Panc1 (cell line): ENCODE measurements around the gene SLC22A23. TPM values are rescaled to one million over a fixed set of nuclear protein-coding genes. Genes with fewer than 3 reads are reported as not detected.
A peak's percentile ranks its signal among the peaks of the same experiment; 100 is the strongest.

Source experiments
- ATAC-seq: fragments of 200-7000 bp; cut with Tn5 transposase; 2 replicates; pipeline ENCODE4 v1.9.1; 2020; ENCODE audit warnings: mild to moderate bottlenecking, moderate library complexity
- BruUV-seq: library from RNA; stranded (reverse); fragments of 400-500 nt; replicated peaks from 2 replicates; lab custom pipeline; 2021; lab: Mats Ljungman, UMichigan
- CTCF ChIA-PET: fragments of 300-600 bp; sonication (Branson Sonifier 250); formaldehyde crosslinking; loops from one replicate; lab custom pipeline; 2022; ENCODE audit warnings: antibody characterized with exemption; lab: Charles Lee
- POLR2A ChIA-PET: fragments of 300-600 bp; sonication (Branson Sonifier 250); formaldehyde crosslinking; loops from one replicate; lab custom pipeline; 2022; ENCODE audit warnings: antibody characterized with exemption; lab: Charles Lee
- DNase-seq: peaks from one replicate; pipeline ENCODE4 v3.0.0-alpha.2; 2010; ENCODE audit warnings: low read depth, low spot score
- H3K27ac ChIP-seq: 2 replicates; pipeline ENCODE4 v1.5.1; 2011; ENCODE audit warnings: mild to moderate bottlenecking, low read length, inconsistent platforms
- H3K27me3 ChIP-seq: fragments of 200-500 bp; sonication (Bioruptor generic); 2 replicates; pipeline ENCODE4 v1.6.0; 2014; ENCODE audit warnings: low read length, inconsistent platforms; ENCODE audit not compliant: control insufficient read depth, insufficient read depth
- H3K36me3 ChIP-seq: fragments of 200-500 bp; sonication (Bioruptor generic); 2 replicates; pipeline ENCODE4 v1.5.1; 2014; ENCODE audit warnings: inconsistent platforms, mild to moderate bottlenecking, low read length, moderate library complexity; ENCODE audit not compliant: control insufficient read depth, insufficient read depth
- H3K4me1 ChIP-seq: 2 replicates; pipeline ENCODE4 v1.5.1; 2011; ENCODE audit warnings: inconsistent platforms, mild to moderate bottlenecking, low read length, moderate library complexity; ENCODE audit not compliant: control insufficient read depth, insufficient read depth
- H3K4me3 ChIP-seq, 2 experiments: 2 replicates each; pipeline ENCODE4 v1.5.1; 2011 to 2012; ENCODE audit warnings: low read depth in 2 of 2, low read length in 2 of 2, mild to moderate bottlenecking in 2 of 2, inconsistent platforms in 1 of 2, moderate library complexity in 1 of 2
- H3K9me3 ChIP-seq: fragments of 200-500 bp; sonication (Bioruptor generic); 2 replicates; pipeline ENCODE4 v1.5.1; 2014; ENCODE audit warnings: low read depth, mild to moderate bottlenecking, inconsistent platforms, low read length, moderate library complexity; ENCODE audit not compliant: control insufficient read depth, insufficient read depth
- POLR2AphosphoS5 ChIP-seq: IDR thresholded peaks from 2 replicates; pipeline ENCODE4 v1.6.1; 2012; ENCODE audit warnings: mild to moderate bottlenecking, low read depth, low read length, moderate library complexity
- REST ChIP-seq, 2 experiments: IDR thresholded peaks; 2 replicates each; pipeline ENCODE4 v1.6.1; 2011 to 2012; ENCODE audit warnings: low read depth in 2 of 2, control low read depth in 1 of 2, low read length in 1 of 2, mild to moderate bottlenecking in 1 of 2, moderate library complexity in 1 of 2; ENCODE audit not compliant: insufficient read depth in 1 of 2
- SIN3A ChIP-seq: IDR thresholded peaks from 2 replicates; pipeline ENCODE4 v1.6.1; 2012; ENCODE audit warnings: low read depth, mild to moderate bottlenecking, low read length, moderate library complexity, borderline replicate concordance; ENCODE audit not compliant: insufficient read depth
- TCF7L2 ChIP-seq: IDR thresholded peaks from 2 replicates; pipeline ENCODE4 v1.6.1; 2011; ENCODE audit warnings: mild to moderate bottlenecking, low read depth, low read length, inconsistent platforms
- in situ Hi-C: cut with HindIII; loops from 2 replicates; pipeline ENCODE4 v1.10.0; 2016; ENCODE audit warnings: low sequenced_read_pairs, low pct_unique_long_range_greater_than_20kb
- intact Hi-C: fragments of 100-400 bp; cut with micrococcal nuclease; formaldehyde crosslinking; loops from one replicate; pipeline ENCODE4 v1.10.0; 2022; ENCODE audit not compliant: unreplicated experiment
- total RNA-seq: library from RNA; stranded (reverse); gene quantifications from one replicate; pipeline ENCODE4 v1.2.1, GENCODE V29; 2021; ENCODE audit not compliant: unreplicated experiment
- TF ChIP-seq, protein P1 (sequence below): fragments of 450-650 bp; IDR thresholded peaks from 2 replicates; pipeline ENCODE4 v1.5.1; 2017; ENCODE audit warnings: mild to moderate bottlenecking

The SLC22A23 gene
- total RNA-seq, 1 experiment from 2014 or later: 4.5 TPM

DNA sequence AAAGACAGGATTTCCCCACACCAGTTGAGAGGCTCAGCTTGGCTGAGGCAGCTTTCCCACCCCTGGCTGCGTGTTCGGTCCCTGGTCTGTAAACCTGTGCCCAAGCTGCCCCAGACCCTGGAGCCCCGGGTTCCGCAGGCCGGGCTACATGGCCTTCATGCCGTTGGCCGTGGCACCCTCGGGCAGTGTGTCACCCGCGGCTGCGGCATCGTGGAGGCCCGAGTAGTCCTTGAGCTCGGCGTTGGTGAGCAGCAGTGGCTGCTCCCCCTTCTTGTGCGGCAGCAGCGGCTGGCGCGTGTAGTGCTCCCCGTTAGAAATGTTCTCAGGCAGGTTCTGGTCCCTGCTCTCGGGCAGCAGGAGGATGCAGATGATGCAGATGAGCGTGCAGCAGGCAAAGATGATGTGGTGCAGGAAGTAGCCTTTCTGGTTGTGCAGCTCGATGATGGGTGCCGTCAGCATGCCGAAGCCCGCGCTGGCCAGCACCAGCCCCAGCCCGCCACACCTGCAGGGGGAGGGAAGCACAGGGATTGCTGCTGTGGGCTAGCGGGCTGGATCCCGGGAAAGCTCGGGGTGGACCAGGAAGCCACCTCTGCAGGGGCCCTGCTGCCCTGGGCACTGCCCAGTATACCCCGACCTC is 183.8 kb downstream of the SLC22A23 start:
- H3K36me3 ChIP-seq: peaks cover 4% of the 10 kb centered on the region; the same call in 1 of the 2 replicates
- H3K27ac ChIP-seq: no peak overlapping the region
- no peaks in the 10 kb centered on the region for H3K9me3 ChIP-seq
- intact Hi-C loops: no loop called here
- TF ChIP-seq POLR2AphosphoS5: no peak
- TF ChIP-seq TCF7L2: no peak
- no peak for TF ChIP-seq REST (IDR thresholded peaks at IDR 0.05; ENCODE audit: insufficient read depth in 1 of 2, low read depth in 2 of 2, low read length in 1 of 2)
- TF ChIP-seq SIN3A: no peak
- TF ChIP-seq, protein P1, sequence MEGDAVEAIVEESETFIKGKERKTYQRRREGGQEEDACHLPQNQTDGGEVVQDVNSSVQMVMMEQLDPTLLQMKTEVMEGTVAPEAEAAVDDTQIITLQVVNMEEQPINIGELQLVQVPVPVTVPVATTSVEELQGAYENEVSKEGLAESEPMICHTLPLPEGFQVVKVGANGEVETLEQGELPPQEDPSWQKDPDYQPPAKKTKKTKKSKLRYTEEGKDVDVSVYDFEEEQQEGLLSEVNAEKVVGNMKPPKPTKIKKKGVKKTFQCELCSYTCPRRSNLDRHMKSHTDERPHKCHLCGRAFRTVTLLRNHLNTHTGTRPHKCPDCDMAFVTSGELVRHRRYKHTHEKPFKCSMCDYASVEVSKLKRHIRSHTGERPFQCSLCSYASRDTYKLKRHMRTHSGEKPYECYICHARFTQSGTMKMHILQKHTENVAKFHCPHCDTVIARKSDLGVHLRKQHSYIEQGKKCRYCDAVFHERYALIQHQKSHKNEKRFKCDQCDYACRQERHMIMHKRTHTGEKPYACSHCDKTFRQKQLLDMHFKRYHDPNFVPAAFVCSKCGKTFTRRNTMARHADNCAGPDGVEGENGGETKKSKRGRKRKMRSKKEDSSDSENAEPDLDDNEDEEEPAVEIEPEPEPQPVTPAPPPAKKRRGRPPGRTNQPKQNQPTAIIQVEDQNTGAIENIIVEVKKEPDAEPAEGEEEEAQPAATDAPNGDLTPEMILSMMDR: no peak
- no peaks in the 10 kb centered on the region for H3K27me3 ChIP-seq
- no peaks in the 10 kb centered on the region for H3K4me1 ChIP-seq
- BruUV-seq: no TSS peak
- ChIA-PET POLR2A (no interaction called here), CTCF (no interaction called here)
- ATAC-seq (no peak), DNase-seq (no peak)
- H3K4me3 ChIP-seq: no peak overlapping the region
- in situ Hi-C loops: no loop called here

DNA sequence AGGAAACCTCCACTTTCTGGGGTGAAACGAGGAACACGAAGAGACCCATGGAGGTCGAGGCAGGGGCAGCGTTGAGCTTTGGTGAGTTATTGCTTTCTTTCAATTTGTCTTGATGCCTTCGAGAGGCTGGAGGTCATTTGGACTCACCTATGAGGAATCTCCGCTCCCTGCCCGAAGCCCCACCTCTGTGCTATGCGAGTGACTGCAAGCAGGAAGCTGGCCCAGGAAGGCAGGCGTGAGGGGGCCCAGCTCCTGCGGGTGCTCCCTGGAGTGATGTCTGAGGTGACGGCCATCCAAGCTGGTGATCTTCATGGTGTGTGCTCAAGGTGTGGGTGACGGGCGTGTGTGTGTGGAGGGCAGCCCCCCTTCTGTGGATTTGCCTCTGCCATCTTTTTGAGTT is 185.1 kb downstream of the SLC22A23 start:
- DNase-seq (no peak), ATAC-seq (0 out of 2 replicates have a peak, but pooled peaks have one; percentile 19)
- Histone ChIP-seq H3K27me3 (no peaks in the 10 kb centered on the region), H3K36me3 (peaks cover 4% of the 10 kb centered on the region; the same call in 1 of the 2 replicates), H3K4me1 (no peaks in the 10 kb centered on the region), H3K4me3 (no peak overlapping the region), H3K9me3 (no peaks in the 10 kb centered on the region), H3K27ac (no peak overlapping the region)
- ChIA-PET POLR2A (interaction anchor here (0.5 kb wide), 1 partner anchor 128 kb away, joined by 3 read pairs; no protein-coding TSS in a partner anchor), CTCF (no interaction called here)
- intact Hi-C loops: no loop called here
- in situ Hi-C loops: no loop called here
- BruUV-seq: no TSS peak
- no peak for TF ChIP-seq POLR2AphosphoS5
- no peak for TF ChIP-seq TCF7L2
- no peak for TF ChIP-seq SIN3A
- no peak for TF ChIP-seq REST (IDR thresholded peaks at IDR 0.05; ENCODE audit: insufficient read depth in 1 of 2, low read depth in 2 of 2, low read length in 1 of 2)
- TF ChIP-seq, protein P1: no peak
